Fibroblast of peridontal ligament (primary cell): ENCODE data around the gene PEX14.
A peak's percentile ranks its signal among the peaks of the same experiment; 100 is the strongest.

ENCODE experiments used
- DNase-seq: peaks from one replicate; pipeline ENCODE4 v3.0.0-alpha.2; 2010; ENCODE audit errors: extremely low read depth

PEX14 gene

DNA sequence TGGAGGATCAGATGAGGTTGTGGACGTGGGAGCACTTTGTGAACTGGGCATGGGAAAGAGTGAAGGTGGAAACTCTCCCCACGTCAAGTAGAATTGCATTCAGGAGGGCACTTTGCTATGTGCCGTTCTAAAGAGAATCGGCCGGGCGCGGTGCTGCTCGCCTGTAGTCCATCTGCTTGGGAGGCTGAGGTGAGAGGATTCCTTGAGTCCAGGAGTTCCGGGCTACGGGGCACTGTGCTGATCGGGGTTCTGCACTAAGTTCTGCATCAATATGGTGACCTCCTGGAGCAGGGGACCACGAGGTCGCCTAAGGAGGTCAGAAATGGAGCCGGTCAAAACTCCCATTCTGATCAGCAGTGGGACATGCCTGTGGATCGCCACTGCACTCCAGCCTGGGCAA is 141.9 kb downstream of the PEX14 start:
- DNase-seq = no peak

DNA sequence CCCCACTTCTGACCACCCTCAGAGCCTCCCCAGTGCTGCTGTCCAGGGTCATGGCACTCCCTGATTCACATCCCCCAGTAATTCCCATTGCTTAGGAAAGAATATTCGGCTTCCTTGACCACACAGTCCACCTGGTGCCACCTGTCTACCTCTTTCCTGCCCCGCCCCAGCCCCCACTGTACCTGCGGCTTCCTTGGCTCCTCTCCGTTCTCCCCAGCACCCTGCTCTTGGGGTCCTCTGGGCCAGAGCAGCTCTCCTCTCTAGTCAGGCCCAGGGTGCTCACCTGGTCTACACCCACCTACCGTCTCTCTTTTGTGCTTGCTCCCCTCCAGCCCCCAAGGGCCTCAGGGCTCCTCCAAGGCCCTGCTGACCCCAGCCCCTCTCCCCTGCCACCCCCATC is 142.6 kb downstream of the PEX14 start:
- no peak for DNase-seq

GRCh38 chr1:10617931-10618885 is 143.5 kb downstream of the PEX14 start:
- no peak for DNase-seq

DNA sequence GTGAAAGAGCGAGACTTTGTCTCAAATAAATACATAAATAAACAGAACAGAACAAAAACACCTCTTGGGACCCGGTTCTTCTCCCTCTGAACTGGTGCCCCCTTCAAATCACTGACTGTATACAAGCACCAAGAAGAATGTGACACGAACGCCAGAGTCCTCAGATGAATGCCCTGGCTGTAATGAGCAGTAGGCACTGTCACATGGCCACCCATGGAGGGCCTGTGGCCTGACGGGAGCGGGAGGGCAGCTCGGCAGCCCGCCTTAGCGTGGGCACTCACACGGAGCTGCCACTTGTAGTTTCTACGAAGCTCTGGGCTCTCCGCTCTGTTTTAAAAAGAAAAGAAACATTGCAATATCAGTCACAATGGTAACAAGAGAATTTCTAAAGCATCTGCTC is 146.0 kb downstream of the PEX14 start:
- no peak for DNase-seq

- DNase-seq = no peak
Measured at GRCh38 chr1:10621906-10622305, 147.2 kb downstream of the PEX14 start.

DNA sequence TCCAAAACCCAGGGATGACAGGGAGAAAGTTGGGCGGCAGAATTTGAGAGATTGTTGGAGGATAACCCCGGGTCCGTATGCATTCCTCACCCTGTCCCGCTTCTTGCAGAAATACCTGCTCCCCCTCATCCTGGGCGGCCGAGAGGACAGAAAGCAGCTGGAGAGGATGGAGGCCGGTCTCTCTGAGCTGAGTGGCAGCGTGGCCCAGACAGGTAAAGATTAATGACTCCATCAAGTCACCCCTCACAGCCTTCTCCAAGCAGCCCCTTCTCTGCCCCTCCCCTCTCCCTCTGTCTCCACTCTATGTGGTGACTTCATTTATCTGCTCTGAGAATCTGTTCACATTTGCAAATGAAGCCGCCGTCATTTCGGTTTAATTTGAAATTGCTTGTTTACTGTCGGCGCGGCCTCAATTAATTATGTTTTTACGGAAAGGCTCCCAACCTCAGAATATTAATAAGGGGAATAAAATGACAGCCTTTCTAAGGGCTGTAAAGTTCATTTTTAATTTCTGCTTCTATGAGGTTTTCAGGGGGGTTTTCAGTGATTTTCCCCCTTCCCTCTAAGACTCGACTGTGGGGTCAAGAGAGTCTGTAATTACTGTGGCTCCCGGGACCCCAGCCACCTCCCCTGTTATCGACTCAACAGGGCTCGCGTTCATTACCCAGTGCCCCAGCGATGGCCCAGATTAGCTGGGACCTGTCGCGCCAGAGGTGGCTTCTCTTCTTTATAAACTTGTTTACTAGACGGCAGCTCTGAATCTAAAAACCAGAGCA is 148.3 kb downstream of the PEX14 start:
- no peak for DNase-seq

GRCh38 chr1:10623686-10624145 is 149.0 kb downstream of the PEX14 start:
- DNase-seq = no peak

DNA sequence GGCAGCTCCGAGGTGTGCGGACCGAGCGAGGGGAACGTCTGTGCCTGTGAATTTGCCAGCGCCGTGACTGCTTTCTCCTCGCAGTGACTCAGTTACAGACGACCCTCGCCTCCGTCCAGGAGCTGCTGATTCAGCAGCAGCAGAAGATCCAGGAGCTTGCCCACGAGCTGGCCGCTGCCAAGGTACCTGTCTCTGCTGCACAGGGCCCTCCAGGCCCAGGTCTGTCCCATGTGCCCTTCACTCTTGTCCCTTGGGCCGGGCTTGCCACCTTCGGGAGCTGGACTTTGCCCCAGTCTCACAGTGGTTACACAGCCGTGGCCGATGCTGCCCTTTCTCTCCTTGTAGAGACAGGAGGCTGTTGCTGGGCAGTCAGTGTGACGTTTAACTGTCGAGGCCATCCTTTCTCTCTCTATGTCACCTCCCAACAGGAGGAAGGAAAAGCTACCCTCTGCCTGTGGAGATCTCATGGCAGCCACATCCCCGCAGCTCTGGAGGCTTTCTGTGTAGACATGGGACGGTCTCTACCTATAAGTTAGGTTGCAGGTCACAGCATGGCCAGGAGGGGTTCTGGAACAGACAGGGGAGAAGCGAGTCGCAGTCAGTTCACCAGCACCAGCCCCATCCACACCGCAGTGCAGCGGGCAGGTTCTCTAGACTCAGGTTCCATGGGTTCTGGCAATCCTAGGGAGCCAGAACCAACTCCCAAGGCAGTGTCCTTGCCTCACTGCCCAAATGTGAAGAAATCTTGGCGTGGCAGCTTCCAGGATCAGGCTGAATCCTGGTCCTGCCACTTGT is 149.7 kb downstream of the PEX14 start:
- no peak for DNase-seq

- DNase-seq = no peak
Measured at GRCh38 chr1:10625076-10625475, 150.3 kb downstream of the PEX14 start.

DNA sequence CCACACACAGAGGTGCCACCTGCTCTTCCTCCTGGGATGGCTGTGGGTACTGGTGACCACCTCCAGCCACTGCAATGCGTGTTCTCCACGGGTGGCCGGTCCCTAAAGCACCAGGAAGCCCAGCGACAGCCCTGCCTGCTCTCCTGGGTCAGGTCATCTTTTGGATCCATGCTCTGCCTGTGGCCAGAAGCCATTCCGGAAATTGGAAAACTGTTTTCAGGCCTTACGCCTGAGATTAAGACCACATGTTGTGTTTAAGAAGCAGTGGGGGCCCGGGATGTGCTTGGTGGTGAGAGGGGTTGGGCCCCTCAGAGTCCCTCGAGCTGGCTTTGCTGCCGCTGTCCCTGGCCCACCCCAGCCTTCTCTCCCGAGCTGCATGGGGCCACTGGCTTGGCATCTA is 150.8 kb downstream of the PEX14 start:
- DNase-seq = no peak

- peak; percentile 42 for DNase-seq
Measured at GRCh38 chr1:10626131-10626731, 151.5 kb downstream of the PEX14 start.

- DNase-seq = no peak
Measured at GRCh38 chr1:10626791-10627410, 152.2 kb downstream of the PEX14 start.

GRCh38 chr1:10628685-10629084 is 153.9 kb downstream of the PEX14 start:
- DNase-seq = no peak

GRCh38 chr1:10629091-10629815 is 154.5 kb downstream of the PEX14 start:
- no peak for DNase-seq

- DNase-seq = no peak
Measured at GRCh38 chr1:10629816-10630571, 155.2 kb downstream of the PEX14 start.

GRCh38 chr1:10630661-10631120 is 155.9 kb downstream of the PEX14 start:
- DNase-seq = no peak

- DNase-seq = no peak
Measured at GRCh38 chr1:10631121-10631810, 156.5 kb downstream of the PEX14 start.

DNA sequence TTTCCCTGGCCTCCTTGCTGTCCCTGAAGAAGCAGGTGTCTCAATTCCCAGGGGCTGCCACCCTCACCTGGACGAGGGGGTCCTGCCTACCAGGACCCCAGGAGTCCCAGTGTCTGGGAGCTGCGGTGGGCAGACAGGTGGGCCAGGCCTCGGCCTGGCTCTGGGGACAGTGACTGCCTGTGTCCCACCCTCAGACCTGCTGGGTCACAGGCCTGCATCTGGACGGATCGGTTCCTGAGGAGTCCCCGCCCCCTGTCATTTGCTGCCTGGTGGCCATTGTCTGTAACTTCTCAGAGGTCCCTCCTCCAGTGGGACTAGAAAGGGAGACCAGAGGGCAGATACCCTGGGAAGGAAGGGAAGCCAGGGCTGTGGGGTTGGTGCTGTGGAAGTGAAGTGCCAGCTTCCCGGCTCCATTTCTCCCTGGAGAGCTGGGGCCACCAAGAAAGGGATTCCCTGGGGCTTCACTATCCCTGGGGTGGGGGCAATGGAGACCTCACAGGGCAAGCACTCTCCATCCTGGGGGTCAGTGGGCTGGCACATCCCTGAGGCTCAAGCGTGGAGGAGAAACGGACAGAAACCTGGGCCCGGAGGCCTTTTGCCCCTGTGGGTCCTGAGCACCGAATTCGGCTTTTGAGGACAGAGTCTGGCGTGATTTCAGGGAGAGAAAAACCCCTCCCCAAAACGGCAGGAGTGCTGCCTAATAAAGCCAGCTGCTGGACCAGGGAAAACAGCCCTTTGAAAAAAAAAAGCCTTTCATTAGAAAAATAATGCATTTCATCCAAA is 157.3 kb downstream of the PEX14 start:
- DNase-seq = no peak
